HepG2 (cell line): ENCODE data around the gene RAB34. TPM values are rescaled to one million over a fixed set of nuclear protein-coding genes. Genes with fewer than 3 reads are reported as not detected.
A peak's percentile ranks its signal among the peaks of the same experiment; 100 is the strongest.

Experiments used
- ATRX ChIP-seq: sonication (generic); formaldehyde crosslinking; IDR thresholded peaks from 2 replicates; pipeline ENCODE4 v1.4.0; 2020; ENCODE audit warnings: missing genetic modification reagents, borderline replicate concordance
- BORCS8-MEF2B ChIP-seq: sonication (generic); formaldehyde crosslinking; IDR thresholded peaks from 2 replicates; pipeline ENCODE4 v1.8.0; 2022; ENCODE audit warnings: mild to moderate bottlenecking, missing genetic modification reagents
- CCAR2 ChIP-seq: fragments of 200-400 bp; formaldehyde crosslinking; optimal IDR thresholded peaks from 2 replicates; pipeline ENCODE3; 2018; ENCODE audit warnings: low read depth, mild to moderate bottlenecking, low read length, moderate library complexity
- E2F5 ChIP-seq: sonication (generic); formaldehyde crosslinking; conservative IDR thresholded peaks from 2 replicates; pipeline ENCODE4 v1.4.0; 2020; ENCODE audit warnings: missing genetic modification reagents
- HMGA1 ChIP-seq: sonication (generic); formaldehyde crosslinking; conservative IDR thresholded peaks from 2 replicates; pipeline ENCODE4 v1.4.0; 2020; ENCODE audit warnings: missing genetic modification reagents
- MED13 ChIP-seq: sonication (generic); formaldehyde crosslinking; IDR thresholded peaks from 2 replicates; pipeline ENCODE4 v1.5.0; 2020; ENCODE audit warnings: missing genetic modification reagents
- MIER2 ChIP-seq: IDR thresholded peaks from 2 replicates; pipeline ENCODE4 v1.6.1; 2016; ENCODE audit warnings: missing biosample characterization, missing genetic modification reagents
- MYC ChIP-seq: sonication (generic); formaldehyde crosslinking; IDR thresholded peaks from 2 replicates; pipeline ENCODE4 v1.9.0; 2021; ENCODE audit warnings: missing genetic modification reagents, borderline replicate concordance
- NKX3-1 ChIP-seq: sonication (generic); formaldehyde crosslinking; IDR thresholded peaks from 2 replicates; pipeline ENCODE4 v1.5.0; 2020; ENCODE audit warnings: missing genetic modification reagents
- PAXIP1 ChIP-seq: sonication (generic); formaldehyde crosslinking; conservative IDR thresholded peaks from 2 replicates; pipeline ENCODE4 v1.4.0; 2020; ENCODE audit warnings: mild to moderate bottlenecking, missing genetic modification reagents, moderate library complexity
- PHF21A ChIP-seq: sonication (generic); formaldehyde crosslinking; IDR thresholded peaks from 2 replicates; pipeline ENCODE4 v1.5.0; 2020; ENCODE audit warnings: mild to moderate bottlenecking, missing genetic modification reagents
- RBM39 ChIP-seq: fragments of 200-400 bp; formaldehyde crosslinking; IDR thresholded peaks from one replicate; pipeline ENCODE4 v1.6.1; 2018; ENCODE audit warnings: antibody characterized with exemption, mild to moderate bottlenecking, low read depth, low read length; ENCODE audit not compliant: poor library complexity, severe bottlenecking
- ZBTB46 ChIP-seq: sonication (generic); formaldehyde crosslinking; IDR thresholded peaks from 2 replicates; pipeline ENCODE4 v1.4.0; 2020; ENCODE audit warnings: mild to moderate bottlenecking, missing genetic modification reagents, borderline replicate concordance
- ZFP36 ChIP-seq: fragments of 150-350 bp; IDR thresholded peaks from 2 replicates; pipeline ENCODE4 v1.6.1; 2018; ENCODE audit warnings: borderline replicate concordance, low read length, low read depth; ENCODE audit not compliant: partially characterized antibody
- ZFYVE20 ChIP-seq: sonication (generic); formaldehyde crosslinking; IDR thresholded peaks from 2 replicates; pipeline ENCODE4 v1.8.0; 2023; ENCODE audit warnings: low read depth, mild to moderate bottlenecking, moderate library complexity, missing genetic modification reagents, borderline replicate concordance
- ZMAT5 ChIP-seq: sonication (generic); formaldehyde crosslinking; IDR thresholded peaks from 2 replicates; pipeline ENCODE4 v1.5.0; 2020; ENCODE audit warnings: mild to moderate bottlenecking, low read depth, missing genetic modification reagents, borderline replicate concordance
- ZNF354B ChIP-seq: sonication (generic); formaldehyde crosslinking; IDR thresholded peaks from 2 replicates; pipeline ENCODE4 v1.8.0; 2022; ENCODE audit warnings: mild to moderate bottlenecking, missing genetic modification reagents
- ZNF713 ChIP-seq: sonication (generic); formaldehyde crosslinking; IDR thresholded peaks from 2 replicates; pipeline ENCODE4 v1.4.0; 2020; ENCODE audit warnings: mild to moderate bottlenecking, missing genetic modification reagents
- polyA plus RNA-seq, 8 experiments: library from polyadenylated mRNA; depleted of rRNA in 3 of 8; stranded (reverse) in 7 of 8; unstranded in 1 of 8; fragments of >200 nt; fragmentation: Illumina TruSeq in 4 of 8; extraction: Trizol in 4 of 8; gene quantifications; 2 replicates each; pipeline versions ENCODE4 v1.2.1 to v1.2.3, GENCODE V29; 2011 to 2016; ENCODE audit warnings: low read depth in 4 of 8, missing spikeins in 1 of 8, mixed read lengths in 1 of 8; ENCODE audit not compliant: insufficient read depth in 1 of 8
- total RNA-seq, 5 experiments: library from RNA; depleted of rRNA; stranded (reverse); fragments of >200 nt; fragmentation: Illumina TruSeq; extraction: Trizol; gene quantifications; 2 replicates each; pipeline ENCODE4 v1.2.3, GENCODE V29; 2016; ENCODE audit warnings: low read depth in 1 of 5
- TF ChIP-seq, protein P1 (sequence below): IDR thresholded peaks from 2 replicates; pipeline ENCODE4 v1.4.0; 2020; ENCODE audit warnings: mild to moderate bottlenecking, missing genetic modification reagents

Gene RAB34
- total and polyA plus RNA-seq, 2 of the 13 experiments (the other 11 are each of a cell fraction or from before 2014, with no cell fraction given), result 0.49 TPM; not detected in 1

DNA sequence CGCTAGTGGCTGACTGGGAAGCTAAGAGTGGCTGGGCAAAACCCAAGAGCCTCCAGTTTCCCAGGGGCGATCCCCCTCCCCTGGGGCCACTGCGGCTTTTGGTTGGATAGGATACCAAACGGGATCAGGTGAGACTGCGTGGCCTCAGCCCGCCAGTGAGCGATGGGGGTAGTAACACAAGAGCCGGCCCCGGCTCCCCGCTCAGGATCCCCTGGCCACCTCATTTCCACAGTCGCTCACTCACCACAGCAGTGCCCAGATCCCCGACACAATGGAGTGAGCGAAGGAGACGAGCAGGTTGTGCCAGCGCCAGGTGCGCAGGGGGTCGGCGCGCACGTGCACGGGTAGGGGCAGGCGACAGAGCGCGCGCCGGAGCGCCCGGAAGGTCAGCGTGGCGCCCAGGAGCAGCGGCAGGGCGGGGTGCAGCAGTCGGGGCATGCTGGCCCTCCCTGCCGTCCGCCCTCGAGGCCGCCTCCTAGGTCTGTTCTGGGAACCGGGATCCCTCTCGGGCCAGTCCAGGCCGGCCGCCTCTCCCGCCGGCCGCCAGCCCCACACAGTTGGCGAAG lies 8.1 kb upstream of the RAB34 start (continued):
- no peak for TF ChIP-seq PHF21A (CRISPR knock-in tag)
- peak; percentile 47; the same call in 1 of the 2 replicates for TF ChIP-seq MED13
- no peak for TF ChIP-seq ZNF354B
- peak; percentile 89 for TF ChIP-seq RBM39
- no peak for TF ChIP-seq ZFP36
- no peak for TF ChIP-seq MIER2
- TF ChIP-seq E2F5 (CRISPR knock-in tag), result peak; percentile 40; the same call in 1 of the 2 replicates
- peak; percentile 97 for TF ChIP-seq MYC (CRISPR knock-in tag)
- no peak for TF ChIP-seq HMGA1 (CRISPR knock-in tag)
- no peak for TF ChIP-seq ZBTB46 (CRISPR knock-in tag)
- peak; percentile 22; the same call in 1 of the 2 replicates for TF ChIP-seq BORCS8-MEF2B (CRISPR knock-in tag)
- TF ChIP-seq, protein P1, sequence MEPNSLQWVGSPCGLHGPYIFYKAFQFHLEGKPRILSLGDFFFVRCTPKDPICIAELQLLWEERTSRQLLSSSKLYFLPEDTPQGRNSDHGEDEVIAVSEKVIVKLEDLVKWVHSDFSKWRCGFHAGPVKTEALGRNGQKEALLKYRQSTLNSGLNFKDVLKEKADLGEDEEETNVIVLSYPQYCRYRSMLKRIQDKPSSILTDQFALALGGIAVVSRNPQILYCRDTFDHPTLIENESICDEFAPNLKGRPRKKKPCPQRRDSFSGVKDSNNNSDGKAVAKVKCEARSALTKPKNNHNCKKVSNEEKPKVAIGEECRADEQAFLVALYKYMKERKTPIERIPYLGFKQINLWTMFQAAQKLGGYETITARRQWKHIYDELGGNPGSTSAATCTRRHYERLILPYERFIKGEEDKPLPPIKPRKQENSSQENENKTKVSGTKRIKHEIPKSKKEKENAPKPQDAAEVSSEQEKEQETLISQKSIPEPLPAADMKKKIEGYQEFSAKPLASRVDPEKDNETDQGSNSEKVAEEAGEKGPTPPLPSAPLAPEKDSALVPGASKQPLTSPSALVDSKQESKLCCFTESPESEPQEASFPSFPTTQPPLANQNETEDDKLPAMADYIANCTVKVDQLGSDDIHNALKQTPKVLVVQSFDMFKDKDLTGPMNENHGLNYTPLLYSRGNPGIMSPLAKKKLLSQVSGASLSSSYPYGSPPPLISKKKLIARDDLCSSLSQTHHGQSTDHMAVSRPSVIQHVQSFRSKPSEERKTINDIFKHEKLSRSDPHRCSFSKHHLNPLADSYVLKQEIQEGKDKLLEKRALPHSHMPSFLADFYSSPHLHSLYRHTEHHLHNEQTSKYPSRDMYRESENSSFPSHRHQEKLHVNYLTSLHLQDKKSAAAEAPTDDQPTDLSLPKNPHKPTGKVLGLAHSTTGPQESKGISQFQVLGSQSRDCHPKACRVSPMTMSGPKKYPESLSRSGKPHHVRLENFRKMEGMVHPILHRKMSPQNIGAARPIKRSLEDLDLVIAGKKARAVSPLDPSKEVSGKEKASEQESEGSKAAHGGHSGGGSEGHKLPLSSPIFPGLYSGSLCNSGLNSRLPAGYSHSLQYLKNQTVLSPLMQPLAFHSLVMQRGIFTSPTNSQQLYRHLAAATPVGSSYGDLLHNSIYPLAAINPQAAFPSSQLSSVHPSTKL (CRISPR knock-in tag), result no peak
- peak; percentile 86 for TF ChIP-seq ZFYVE20 (CRISPR knock-in tag)
- TF ChIP-seq NKX3-1 (CRISPR knock-in tag), result peak; percentile 40; the same call in 1 of the 2 replicates
- peak; percentile 49; the same call in 1 of the 2 replicates for TF ChIP-seq PAXIP1 (CRISPR knock-in tag)
- no peak for TF ChIP-seq ATRX (CRISPR knock-in tag)
- TF ChIP-seq ZNF713 (CRISPR knock-in tag), result 0 out of 2 replicates have a peak, but pooled peaks have one; percentile 75
- TF ChIP-seq ZMAT5 (CRISPR knock-in tag), result no peak
- no peak for TF ChIP-seq CCAR2
